ENCODE data around the gene ACACB. TPM values are rescaled to one million over a fixed set of nuclear protein-coding genes. Genes with fewer than 3 reads are reported as not detected.

Gene ACACB
- total RNA-seq, 1 experiment from 2014 or later, result 20.0 TPM

- TF ChIP-seq STAT6 (CRISPR knock-in tag; conservative IDR thresholded peaks at IDR 0.05; ENCODE audit: low read depth), result no peak
- no peak for TF ChIP-seq ATF6 (CRISPR knock-in tag; IDR thresholded peaks at IDR 0.05)
- no peak for TF ChIP-seq NFYB (CRISPR knock-in tag; conservative IDR thresholded peaks at IDR 0.05; ENCODE audit: low read depth)
- TF ChIP-seq JUN (CRISPR knock-in tag; IDR thresholded peaks at IDR 0.05), result no peak
- TF ChIP-seq HMGXB4 (CRISPR knock-in tag; IDR thresholded peaks at IDR 0.05), result no peak
- no peak for TF ChIP-seq PRRX2 (CRISPR knock-in tag; IDR thresholded peaks at IDR 0.05)
- no peak for TF ChIP-seq CTCF (IDR thresholded peaks at IDR 0.05)
- TF ChIP-seq ZNF263 (CRISPR knock-in tag; IDR thresholded peaks at IDR 0.05; ENCODE audit: low read depth), result no peak
- no peak for TF ChIP-seq IRF1 (CRISPR knock-in tag; IDR thresholded peaks at IDR 0.05)
These were observed 170.3 kb downstream of the ACACB start (continued) for GRCh38 chr12:109286652-109287051.

GRCh38 chr12:109287181-109287580 is 170.8 kb downstream of the ACACB start:
- CTCF ChIA-PET, result interaction anchor here (1.4 kb wide), 1 partner anchor 107 kb away, joined by 4 read pairs; no protein-coding TSS in a partner anchor
- H3K27ac Mint-ChIP-seq, result no peak overlapping the region
- DNase-seq (ENCODE audit: low spot score) (no peak), ATAC-seq (no peak)
- H3K4me3 Mint-ChIP-seq, result no peak overlapping the region
- H3K4me1 Mint-ChIP-seq, result peaks cover 13% of the 10 kb centered on the region
- no peaks in the 10 kb centered on the region for H3K27me3 Mint-ChIP-seq (ENCODE audit: low read depth)
- H3K36me3 Mint-ChIP-seq, result no peaks in the 10 kb centered on the region
- POLR2A ChIA-PET, result no interaction called here
- TF ChIP-seq AFF4 (CRISPR knock-in tag; IDR thresholded peaks at IDR 0.05; ENCODE audit: borderline replicate concordance) (no peak), ERG (CRISPR knock-in tag; IDR thresholded peaks at IDR 0.05) (no peak), MAX (CRISPR knock-in tag; IDR thresholded peaks at IDR 0.05) (no peak), TCF7 (CRISPR knock-in tag; IDR thresholded peaks at IDR 0.05; ENCODE audit: low read depth) (no peak), ESRRA (CRISPR knock-in tag; IDR thresholded peaks at IDR 0.05; ENCODE audit: borderline replicate concordance) (no peak)
- no peaks in the 10 kb centered on the region for H3K9me3 Mint-ChIP-seq
